Measurements from ENCODE around the gene COL12A1. TPM values are rescaled to one million over a fixed set of nuclear protein-coding genes. Genes with fewer than 3 reads are reported as not detected.

The COL12A1 gene
- total RNA-seq, 1 donor from 2014 or later: 11.3 TPM

GRCh38 chr6:75128878-75129570, 76.8 kb downstream of the COL12A1 start:
- H3K27me3 ChIP-seq (ENCODE audit: control insufficient read depth, insufficient read depth, low read length): no peaks in the 10 kb centered on the region
- no peak for TF ChIP-seq CTCF (IDR thresholded peaks at IDR 0.05; ENCODE audit: insufficient read depth, low read length, severe bottlenecking)
- H3K4me3 ChIP-seq (ENCODE audit: low read depth, low read length): no peak overlapping the region
- H3K36me3 ChIP-seq (ENCODE audit: control insufficient read depth, insufficient read depth, low read length): no peaks in the 10 kb centered on the region
- FAIRE-seq: no peak
- no peak for DNase-seq (ENCODE audit: low read depth)

GRCh38 chr6:75126518-75126917, 79.3 kb downstream of the COL12A1 start:
- Histone ChIP-seq H3K27me3 (ENCODE audit: control insufficient read depth, insufficient read depth, low read length) (no peaks in the 10 kb centered on the region), H3K4me3 (ENCODE audit: low read depth, low read length) (no peak overlapping the region), H3K36me3 (ENCODE audit: control insufficient read depth, insufficient read depth, low read length) (no peaks in the 10 kb centered on the region)
- FAIRE-seq (no peak), DNase-seq (ENCODE audit: low read depth) (no peak)
- no peak for TF ChIP-seq CTCF (IDR thresholded peaks at IDR 0.05; ENCODE audit: insufficient read depth, low read length, severe bottlenecking)

GRCh38 chr6:75124983-75125382, 80.9 kb downstream of the COL12A1 start:
- no peaks in the 10 kb centered on the region for H3K36me3 ChIP-seq (ENCODE audit: control insufficient read depth, insufficient read depth, low read length)
- no peak for TF ChIP-seq CTCF (IDR thresholded peaks at IDR 0.05; ENCODE audit: insufficient read depth, low read length, severe bottlenecking)

DNA sequence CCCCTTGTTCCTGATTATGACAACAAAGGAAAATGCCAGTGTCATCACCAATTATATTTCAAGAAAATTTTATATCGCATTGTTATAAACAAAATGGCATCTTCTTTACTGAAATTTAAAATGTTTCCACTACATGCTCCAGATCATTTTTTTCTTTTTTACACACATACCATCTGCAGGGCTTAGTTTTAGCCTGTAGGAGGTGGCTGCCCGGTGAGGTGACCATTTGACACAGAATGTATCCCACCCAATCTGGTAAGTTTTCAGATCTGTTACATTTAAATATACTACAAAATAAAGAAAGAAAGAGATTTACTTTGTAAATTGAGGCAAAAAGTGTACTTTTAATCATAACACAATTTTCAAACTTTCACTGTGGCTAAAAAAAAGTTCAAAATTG, 81.8 kb downstream of the COL12A1 start:
- no peak for TF ChIP-seq CTCF (IDR thresholded peaks at IDR 0.05; ENCODE audit: insufficient read depth, low read length, severe bottlenecking)
- FAIRE-seq: no peak
- Histone ChIP-seq H3K4me3 (ENCODE audit: low read depth, low read length) (no peak overlapping the region), H3K27me3 (ENCODE audit: control insufficient read depth, insufficient read depth, low read length) (no peaks in the 10 kb centered on the region), H3K36me3 (ENCODE audit: control insufficient read depth, insufficient read depth, low read length) (no peaks in the 10 kb centered on the region)
- no peak for DNase-seq (ENCODE audit: low read depth)

More at GRCh38 chr6:75124983-75125382, 80.9 kb downstream of the COL12A1 start:
- no peak for FAIRE-seq
- no peaks in the 10 kb centered on the region for H3K27me3 ChIP-seq (ENCODE audit: control insufficient read depth, insufficient read depth, low read length)
- peak; percentile 43 for DNase-seq (ENCODE audit: low read depth)
- H3K4me3 ChIP-seq (ENCODE audit: low read depth, low read length): no peak overlapping the region

- Histone ChIP-seq H3K27me3 (ENCODE audit: control insufficient read depth, insufficient read depth, low read length) (no peaks in the 10 kb centered on the region), H3K36me3 (ENCODE audit: control insufficient read depth, insufficient read depth, low read length) (no peaks in the 10 kb centered on the region), H3K4me3 (ENCODE audit: low read depth, low read length) (no peak overlapping the region)
- DNase-seq (ENCODE audit: low read depth) (no peak), FAIRE-seq (no peak)
- TF ChIP-seq CTCF (IDR thresholded peaks at IDR 0.05; ENCODE audit: insufficient read depth, low read length, severe bottlenecking): no peak
Measured at GRCh38 chr6:75118925-75119515, 86.8 kb downstream of the COL12A1 start.
